SU-DHL-6 (cell line): ENCODE results near the gene PIK3C2B.

Source experiments
- H2AFZ ChIP-seq: fragments of 200-600 bp; sonication (generic); 2 replicates; pipeline ENCODE4 v1.6.1; 2014; ENCODE audit warnings: low read depth, mild to moderate bottlenecking, moderate library complexity, mixed read lengths, antibody characterized with exemption, low read length; ENCODE audit not compliant: severe bottlenecking
- H3F3A ChIP-seq: fragments of 200-600 bp; shearing (Covaris generic); 2 replicates; pipeline ENCODE4 v1.6.0; 2016; ENCODE audit warnings: antibody characterized with exemption, mild to moderate bottlenecking; ENCODE audit not compliant: insufficient read depth
- H3K27ac ChIP-seq: fragments of 200-600 bp; sonication (generic); 2 replicates; pipeline ENCODE4 v1.5.1; 2016; ENCODE audit warnings: low read depth, mild to moderate bottlenecking, low read length, moderate library complexity, mixed read lengths
- H3K27me3 ChIP-seq: fragments of 200-600 bp; sonication (generic), shearing (Covaris generic); 2 replicates; pipeline ENCODE4 v1.6.0; 2014; ENCODE audit warnings: mild to moderate bottlenecking, low read length
- H3K36me3 ChIP-seq: fragments of 200-600 bp; sonication (generic); 2 replicates; pipeline ENCODE4 v1.6.1; 2014; ENCODE audit warnings: mild to moderate bottlenecking, low read length, mixed read lengths
- H3K4me2 ChIP-seq: fragments of 300-600, 200-600 bp; shearing (Covaris generic), sonication (generic); 2 replicates; pipeline ENCODE4 v1.6.0; 2014; ENCODE audit warnings: low read length, low read depth, mild to moderate bottlenecking; ENCODE audit not compliant: poor library complexity, severe bottlenecking
- H3K4me3 ChIP-seq: fragments of 200-600 bp; sonication (generic); 2 replicates; pipeline ENCODE4 v1.5.1; 2014; ENCODE audit warnings: antibody characterized with exemption, low read length, mild to moderate bottlenecking, mixed read lengths; ENCODE audit not compliant: insufficient read depth, poor library complexity, severe bottlenecking
- H3K79me2 ChIP-seq: fragments of 200-600 bp; sonication (generic); 2 replicates; pipeline ENCODE4 v1.6.1; 2014; ENCODE audit warnings: mild to moderate bottlenecking, low read length, moderate library complexity; ENCODE audit not compliant: insufficient read depth
- H3K9ac ChIP-seq: fragments of 200-600 bp; sonication (generic); 2 replicates; pipeline ENCODE4 v1.7.0; 2014; ENCODE audit warnings: mild to moderate bottlenecking, low read length
- H3K9me2 ChIP-seq: fragments of 200-600 bp; sonication (generic); replicated peaks from 2 replicates; pipeline ENCODE4 v1.6.1; 2014; ENCODE audit warnings: low read length; ENCODE audit not compliant: insufficient read depth
- H3K9me3 ChIP-seq: fragments of 200-600 bp; sonication (generic); 2 replicates; pipeline ENCODE4 v1.6.1; 2014; ENCODE audit warnings: low read length, mixed read lengths; ENCODE audit not compliant: insufficient read depth
- H4K20me1 ChIP-seq: fragments of 200-600 bp; sonication (generic); 2 replicates; pipeline ENCODE4 v1.6.1; 2014; ENCODE audit warnings: low read depth, mild to moderate bottlenecking, antibody characterized with exemption, low read length, moderate library complexity, mixed read lengths
- EZH2phosphoT487 ChIP-seq: fragments of 200-600 bp; sonication (generic), shearing (Covaris generic); conservative IDR thresholded peaks from 2 replicates; pipeline ENCODE4 v1.6.1; 2018; ENCODE audit warnings: mild to moderate bottlenecking, antibody characterized with exemption, low read length, moderate library complexity, mixed read lengths
- TF ChIP-seq, protein P1 (sequence below): fragments of 200-600 bp; sonication (generic); IDR thresholded peaks from one replicate; pipeline ENCODE4 v1.5.1; 2017; ENCODE audit warnings: antibody characterized with exemption, mild to moderate bottlenecking, low read length, moderate library complexity; ENCODE audit not compliant: insufficient read depth, poor library complexity, severe bottlenecking

PIK3C2B gene

DNA sequence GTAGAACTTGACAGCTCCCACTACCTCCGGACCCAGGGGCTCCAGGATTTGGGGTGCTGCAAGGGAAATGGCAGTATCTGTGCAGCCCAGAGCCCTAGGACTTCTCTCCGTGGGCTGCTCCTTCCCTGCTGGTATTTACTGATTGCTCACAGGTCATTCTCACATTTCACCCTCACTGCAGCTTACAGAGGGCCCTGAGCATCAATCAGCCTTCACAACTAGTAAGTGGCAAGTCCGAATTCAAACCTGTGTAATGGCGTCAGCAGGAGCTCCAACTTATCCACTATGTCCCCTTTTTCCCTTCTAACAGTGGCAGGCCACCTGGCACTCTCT is 32.4 kb downstream of the PIK3C2B start:
- Histone ChIP-seq H3F3A (no peaks in the 10 kb centered on the region), H3K27ac (no peak overlapping the region), H3K36me3 (no peaks in the 10 kb centered on the region), H3K9me3 (no peaks in the 10 kb centered on the region), H3K27me3 (no peaks in the 10 kb centered on the region), H2AFZ (no peak overlapping the region), H3K9ac (no peak overlapping the region), H3K4me2 (no peak overlapping the region), H4K20me1 (no peaks in the 10 kb centered on the region), H3K9me2 (no peaks in the 10 kb centered on the region), H3K79me2 (no peaks in the 10 kb centered on the region), H3K4me3 (no peak overlapping the region)
- TF ChIP-seq, protein P1, sequence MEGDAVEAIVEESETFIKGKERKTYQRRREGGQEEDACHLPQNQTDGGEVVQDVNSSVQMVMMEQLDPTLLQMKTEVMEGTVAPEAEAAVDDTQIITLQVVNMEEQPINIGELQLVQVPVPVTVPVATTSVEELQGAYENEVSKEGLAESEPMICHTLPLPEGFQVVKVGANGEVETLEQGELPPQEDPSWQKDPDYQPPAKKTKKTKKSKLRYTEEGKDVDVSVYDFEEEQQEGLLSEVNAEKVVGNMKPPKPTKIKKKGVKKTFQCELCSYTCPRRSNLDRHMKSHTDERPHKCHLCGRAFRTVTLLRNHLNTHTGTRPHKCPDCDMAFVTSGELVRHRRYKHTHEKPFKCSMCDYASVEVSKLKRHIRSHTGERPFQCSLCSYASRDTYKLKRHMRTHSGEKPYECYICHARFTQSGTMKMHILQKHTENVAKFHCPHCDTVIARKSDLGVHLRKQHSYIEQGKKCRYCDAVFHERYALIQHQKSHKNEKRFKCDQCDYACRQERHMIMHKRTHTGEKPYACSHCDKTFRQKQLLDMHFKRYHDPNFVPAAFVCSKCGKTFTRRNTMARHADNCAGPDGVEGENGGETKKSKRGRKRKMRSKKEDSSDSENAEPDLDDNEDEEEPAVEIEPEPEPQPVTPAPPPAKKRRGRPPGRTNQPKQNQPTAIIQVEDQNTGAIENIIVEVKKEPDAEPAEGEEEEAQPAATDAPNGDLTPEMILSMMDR = no peak
- TF ChIP-seq EZH2phosphoT487 = no peak

DNA sequence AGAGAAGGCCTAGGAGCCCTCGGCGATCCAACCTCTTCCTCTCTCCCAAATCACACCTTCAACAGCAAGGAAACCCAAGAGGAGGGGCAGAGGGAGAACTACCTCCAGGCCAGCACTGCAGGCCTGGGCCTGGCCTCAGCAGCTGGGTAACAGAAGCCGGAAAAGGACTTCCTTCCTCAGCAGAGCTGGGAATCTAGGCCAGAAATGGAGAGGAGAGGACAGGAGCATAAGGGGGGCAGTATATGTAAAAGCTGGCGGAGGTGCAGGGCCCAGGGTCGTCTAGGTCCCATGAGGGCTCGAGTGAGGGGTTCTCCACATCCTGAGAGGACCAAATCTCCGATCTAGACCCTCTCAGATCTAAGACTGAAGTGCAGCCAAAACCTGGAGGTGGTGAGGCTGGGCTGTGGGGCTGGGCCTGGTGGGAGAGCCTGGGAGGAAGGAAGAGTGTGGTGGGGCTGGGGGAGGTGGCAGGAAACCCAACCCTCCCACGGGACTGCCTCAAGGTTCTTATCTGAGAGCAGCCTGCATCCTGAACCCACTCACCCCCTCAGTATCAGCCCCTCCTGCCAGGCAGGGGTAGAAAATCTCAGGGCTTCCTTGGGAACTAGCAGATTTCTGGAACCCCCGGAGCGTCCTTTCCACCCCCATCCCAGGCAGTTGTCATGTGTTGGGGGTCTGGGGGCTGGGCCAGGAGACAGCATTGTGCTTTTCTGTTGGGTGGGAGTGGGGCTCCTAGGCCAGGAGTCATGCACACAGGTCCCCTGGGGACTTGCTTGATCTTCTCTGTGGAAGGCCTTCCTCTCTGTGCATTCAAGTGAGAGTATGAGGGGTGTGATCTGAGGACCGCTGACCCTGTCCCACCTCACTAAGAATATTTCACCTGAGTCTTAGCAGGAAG is 33.0 kb downstream of the PIK3C2B start:
- Histone ChIP-seq H3K27ac (no peak overlapping the region), H3K36me3 (no peaks in the 10 kb centered on the region), H3K4me2 (no peak overlapping the region)

DNA sequence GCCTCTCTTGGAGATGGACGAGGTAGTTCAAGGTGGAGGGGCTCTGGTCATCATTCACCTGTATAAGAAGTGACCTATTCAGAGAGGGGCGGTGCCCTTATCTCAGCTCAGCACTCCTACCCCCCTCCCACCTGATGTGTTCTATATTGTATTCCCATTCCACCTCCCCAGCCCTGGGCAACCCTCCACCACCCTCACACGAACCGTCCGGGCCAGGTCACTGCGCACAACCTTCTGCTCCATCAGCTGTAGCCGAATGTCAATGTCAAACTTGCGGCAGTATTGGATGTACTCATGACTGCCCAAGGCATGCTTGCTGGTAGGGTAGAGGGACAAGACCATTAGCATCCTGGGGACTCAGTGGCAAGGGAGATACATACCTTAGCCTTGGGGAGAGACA is 34.3 kb downstream of the PIK3C2B start:
- H3K79me2 ChIP-seq = no peaks in the 10 kb centered on the region
- no peak overlapping the region for H2AFZ ChIP-seq
- H3K27me3 ChIP-seq = no peaks in the 10 kb centered on the region
- no peaks in the 10 kb centered on the region for H3K36me3 ChIP-seq
- no peaks in the 10 kb centered on the region for H4K20me1 ChIP-seq
- H3K4me2 ChIP-seq = no peak overlapping the region
- TF ChIP-seq, protein P1 = no peak
- TF ChIP-seq EZH2phosphoT487 = no peak
- H3K9me2 ChIP-seq = no peaks in the 10 kb centered on the region
- no peak overlapping the region for H3K27ac ChIP-seq
- no peaks in the 10 kb centered on the region for H3F3A ChIP-seq
- no peaks in the 10 kb centered on the region for H3K9me3 ChIP-seq
- H3K9ac ChIP-seq = no peak overlapping the region
- H3K4me3 ChIP-seq = no peak overlapping the region

More for the DNA sequence above, 33.0 kb downstream of the PIK3C2B start:
- Histone ChIP-seq H3K79me2 (no peaks in the 10 kb centered on the region), H3K4me3 (no peak overlapping the region), H3K9ac (no peak overlapping the region), H3K9me3 (no peaks in the 10 kb centered on the region), H4K20me1 (no peaks in the 10 kb centered on the region), H3F3A (no peaks in the 10 kb centered on the region), H2AFZ (no peak overlapping the region), H3K9me2 (no peaks in the 10 kb centered on the region), H3K27me3 (no peaks in the 10 kb centered on the region)
- TF ChIP-seq EZH2phosphoT487 = no peak
- TF ChIP-seq, protein P1 = no peak
